ENCODE data around the gene SLC45A3. TPM values are rescaled to one million over a fixed set of nuclear protein-coding genes. Genes with fewer than 3 reads are reported as not detected.

SLC45A3 gene
- polyA plus RNA-seq, 1 experiment: 0.91 TPM

DNA sequence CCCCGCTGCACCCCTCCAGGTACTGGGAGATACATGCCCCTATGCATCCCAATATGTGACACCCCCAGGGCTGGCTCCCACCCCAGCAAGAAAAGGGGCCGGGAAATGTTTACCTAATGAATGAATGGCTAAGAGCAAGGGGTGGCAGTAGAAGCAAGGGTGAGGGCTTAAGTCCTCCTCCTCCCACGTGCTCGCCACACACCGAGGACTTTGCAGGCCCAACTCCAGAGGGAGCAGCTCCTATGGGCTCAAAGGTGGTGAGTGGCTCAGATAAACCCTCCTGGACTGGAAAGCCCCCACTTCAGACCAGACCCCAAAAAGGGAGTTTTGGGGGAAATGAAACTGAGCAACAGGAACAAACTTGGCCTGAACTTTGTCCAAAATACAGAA lies 11.4 kb downstream of the SLC45A3 start:
- ChIA-PET CTCF (interaction anchor here (0.9 to 15.8 kb wide), 5 partner anchors 10 to 308 kb away, joined by 4 to 161 read pairs (median 4); no protein-coding TSS in a partner anchor), POLR2A (interaction anchor here (0.6 kb wide), 1 partner anchor 140 kb away, joined by 4 read pairs; no protein-coding TSS in a partner anchor)
- Histone ChIP-seq H3K4me3 (ENCODE audit: low read depth, low read length) (no peak overlapping the region), H3K27me3 (ENCODE audit: control insufficient read depth, insufficient read depth, low read length) (no peaks in the 10 kb centered on the region), H3K36me3 (ENCODE audit: control insufficient read depth, insufficient read depth, low read length) (no peaks in the 10 kb centered on the region)
- TF ChIP-seq, protein P1, sequence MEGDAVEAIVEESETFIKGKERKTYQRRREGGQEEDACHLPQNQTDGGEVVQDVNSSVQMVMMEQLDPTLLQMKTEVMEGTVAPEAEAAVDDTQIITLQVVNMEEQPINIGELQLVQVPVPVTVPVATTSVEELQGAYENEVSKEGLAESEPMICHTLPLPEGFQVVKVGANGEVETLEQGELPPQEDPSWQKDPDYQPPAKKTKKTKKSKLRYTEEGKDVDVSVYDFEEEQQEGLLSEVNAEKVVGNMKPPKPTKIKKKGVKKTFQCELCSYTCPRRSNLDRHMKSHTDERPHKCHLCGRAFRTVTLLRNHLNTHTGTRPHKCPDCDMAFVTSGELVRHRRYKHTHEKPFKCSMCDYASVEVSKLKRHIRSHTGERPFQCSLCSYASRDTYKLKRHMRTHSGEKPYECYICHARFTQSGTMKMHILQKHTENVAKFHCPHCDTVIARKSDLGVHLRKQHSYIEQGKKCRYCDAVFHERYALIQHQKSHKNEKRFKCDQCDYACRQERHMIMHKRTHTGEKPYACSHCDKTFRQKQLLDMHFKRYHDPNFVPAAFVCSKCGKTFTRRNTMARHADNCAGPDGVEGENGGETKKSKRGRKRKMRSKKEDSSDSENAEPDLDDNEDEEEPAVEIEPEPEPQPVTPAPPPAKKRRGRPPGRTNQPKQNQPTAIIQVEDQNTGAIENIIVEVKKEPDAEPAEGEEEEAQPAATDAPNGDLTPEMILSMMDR (IDR thresholded peaks at IDR 0.05; ENCODE audit: insufficient read depth, low read depth, low read length): no peak
- no peak for DNase-seq (ENCODE audit: low read depth)

DNA sequence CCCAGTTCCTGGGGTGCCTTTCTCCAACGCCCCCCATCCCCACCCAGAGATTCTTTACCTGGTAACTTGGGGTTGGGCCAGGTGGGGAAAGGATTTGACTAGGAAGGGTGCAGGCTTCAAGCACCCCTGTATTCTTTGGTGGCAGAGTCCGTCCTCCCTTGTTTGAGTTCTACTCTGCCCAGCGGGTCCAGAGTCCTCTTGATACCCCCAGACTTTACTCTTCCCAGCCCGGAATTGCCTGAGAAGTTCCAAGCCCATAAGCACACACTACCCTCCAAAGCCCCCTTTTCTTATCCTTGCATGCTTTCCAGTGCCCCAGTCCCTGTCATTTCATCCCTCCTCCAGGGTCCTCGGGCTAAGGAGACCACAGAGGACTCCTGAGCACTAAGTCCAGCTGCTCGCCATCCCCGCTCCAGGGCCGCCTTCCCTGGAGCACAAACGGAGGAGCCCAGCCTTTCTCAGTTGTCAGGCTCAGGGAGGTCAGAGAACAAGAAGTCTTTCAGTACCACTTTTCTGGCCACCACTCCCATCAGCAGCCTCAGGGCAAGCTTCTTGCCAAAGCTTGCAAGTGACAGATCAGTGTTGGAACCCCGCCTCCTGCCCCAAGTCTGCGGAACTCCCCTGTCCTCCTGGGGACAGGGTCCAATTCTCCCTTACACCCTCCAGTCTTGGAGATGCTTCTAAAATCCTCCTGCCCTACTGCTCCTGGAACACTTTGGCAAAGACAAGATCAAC lies 12.2 kb downstream of the SLC45A3 start:
- DNase-seq (ENCODE audit: low read depth): no peak
- CTCF ChIA-PET: interaction anchor here (0.6 to 15.8 kb wide), 5 partner anchors 9 to 309 kb away, joined by 3 to 161 read pairs (median 4); no protein-coding TSS in a partner anchor
- H3K36me3 ChIP-seq (ENCODE audit: control insufficient read depth, insufficient read depth, low read length): no peaks in the 10 kb centered on the region

DNA sequence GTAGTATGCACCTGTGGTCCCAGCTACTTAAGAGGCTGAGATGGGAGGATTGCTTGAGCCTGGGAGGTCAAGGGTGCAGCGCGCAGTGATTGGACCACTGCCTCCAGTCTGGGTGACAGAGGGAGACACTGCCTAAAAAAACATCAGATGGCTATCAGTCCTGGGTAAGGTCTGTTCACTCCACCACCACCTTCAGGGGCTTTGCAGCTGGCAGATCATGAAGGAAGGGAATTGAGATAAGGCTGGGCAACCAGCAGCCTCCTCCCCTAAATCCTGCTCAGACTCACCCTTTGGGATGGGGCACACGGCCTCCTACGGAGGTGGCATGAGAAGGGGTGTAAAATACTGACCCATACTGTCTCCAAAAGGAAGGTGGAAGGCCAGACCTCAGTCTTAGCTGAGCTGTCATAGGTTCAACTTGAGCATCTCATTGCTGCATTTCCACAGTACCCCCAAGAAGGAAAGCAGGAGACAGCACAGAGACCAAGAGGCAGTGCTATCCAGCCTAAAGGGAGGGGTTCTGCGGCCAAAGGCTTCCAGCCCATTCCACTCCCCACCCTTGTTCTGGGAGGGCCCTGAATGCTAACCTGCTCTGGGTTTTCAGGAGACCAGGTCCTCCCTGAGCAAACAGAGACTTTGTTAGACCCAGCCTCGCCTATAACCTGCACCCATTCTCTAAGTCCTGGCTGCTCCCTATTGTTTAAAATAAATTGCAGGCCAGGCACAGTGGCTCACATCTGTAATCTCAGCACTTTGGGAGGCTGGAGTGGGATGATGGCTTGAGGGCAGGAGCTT lies 13.7 kb downstream of the SLC45A3 start:
- no peaks in the 10 kb centered on the region for H3K27me3 ChIP-seq (ENCODE audit: control insufficient read depth, insufficient read depth, low read length)
- TF ChIP-seq, protein P1 (IDR thresholded peaks at IDR 0.05; ENCODE audit: insufficient read depth, low read depth, low read length): no peak
- H3K4me3 ChIP-seq (ENCODE audit: low read depth, low read length): no peak overlapping the region
- H3K36me3 ChIP-seq (ENCODE audit: control insufficient read depth, insufficient read depth, low read length): no peaks in the 10 kb centered on the region
- ChIA-PET CTCF (interaction anchor here (0.7 to 15.8 kb wide), 4 partner anchors 7 to 138 kb away, joined by 3 to 161 read pairs (median 5); no protein-coding TSS in a partner anchor), POLR2A (no interaction called here)
- DNase-seq (ENCODE audit: low read depth): no peak

More for the DNA sequence above, 12.2 kb downstream of the SLC45A3 start:
- POLR2A ChIA-PET: no interaction called here
- TF ChIP-seq, protein P1 (IDR thresholded peaks at IDR 0.05; ENCODE audit: insufficient read depth, low read depth, low read length): no peak
- H3K27me3 ChIP-seq (ENCODE audit: control insufficient read depth, insufficient read depth, low read length): no peaks in the 10 kb centered on the region
- no peak overlapping the region for H3K4me3 ChIP-seq (ENCODE audit: low read depth, low read length)

DNA sequence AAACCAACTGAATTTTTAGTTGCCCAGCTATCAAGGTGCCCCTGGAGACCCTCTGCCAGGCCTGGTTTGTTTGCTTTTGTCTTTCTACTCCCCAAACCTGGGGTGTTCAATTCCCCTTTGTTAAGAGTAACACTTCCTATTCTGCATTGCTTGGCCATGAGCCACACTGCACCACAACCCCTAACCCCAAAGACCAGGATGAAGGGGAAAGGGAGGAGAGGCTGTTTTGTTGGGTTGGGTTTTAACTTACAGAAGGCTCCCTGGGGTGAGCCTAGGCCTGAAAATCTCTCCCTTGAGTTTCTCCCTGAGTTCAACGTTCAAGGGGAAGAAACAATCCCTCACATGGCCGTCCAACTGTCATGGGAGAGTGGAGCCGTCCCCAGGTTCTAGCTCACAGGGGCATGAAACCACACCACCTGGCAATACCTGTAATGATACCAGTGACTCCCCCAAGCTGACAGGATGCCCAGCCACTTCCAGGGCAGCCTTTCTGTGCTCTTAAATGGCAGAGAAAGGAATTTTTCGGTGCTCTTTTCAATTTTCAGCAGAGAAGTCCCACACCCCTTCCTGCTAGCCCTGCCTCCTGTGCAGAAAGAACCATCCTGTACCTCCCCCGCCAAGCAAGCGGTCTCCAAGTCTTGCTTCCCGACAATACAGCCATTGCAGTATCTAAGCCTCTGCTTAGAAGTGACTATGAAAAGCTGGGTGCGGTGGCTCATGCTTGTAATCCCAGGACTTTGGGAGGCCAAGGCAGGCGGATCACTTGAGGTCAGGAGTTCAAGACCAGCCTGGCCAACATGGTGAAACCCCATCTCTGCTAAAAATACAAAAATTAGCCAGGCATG lies 14.9 kb downstream of the SLC45A3 start:
- CTCF ChIA-PET: interaction anchor here (0.8 to 1.6 kb wide), 3 partner anchors 12 to 137 kb away, joined by 5 read pairs; no protein-coding TSS in a partner anchor

More for the DNA sequence above, 14.9 kb downstream of the SLC45A3 start:
- POLR2A ChIA-PET: no interaction called here
- no peak for DNase-seq (ENCODE audit: low read depth)
- Histone ChIP-seq H3K27me3 (ENCODE audit: control insufficient read depth, insufficient read depth, low read length) (no peaks in the 10 kb centered on the region), H3K4me3 (ENCODE audit: low read depth, low read length) (no peak overlapping the region), H3K36me3 (ENCODE audit: control insufficient read depth, insufficient read depth, low read length) (no peaks in the 10 kb centered on the region)
- TF ChIP-seq, protein P1 (IDR thresholded peaks at IDR 0.05; ENCODE audit: insufficient read depth, low read depth, low read length): no peak
